Measurements from ENCODE around the gene ACO2.

GRCh38 chr22:41555325-41555982, 86.5 kb downstream of the ACO2 start:
- TF ChIP-seq CTCF (IDR thresholded peaks at IDR 0.05) (no peak), POLR2A (IDR thresholded peaks at IDR 0.05) (no peak)
